HG03575 (cell line): ENCODE results near the gene CDT1.
"Not testable (repeated sequence)": the region's sequence is repeated elsewhere in the genome, so short reads cannot be mapped to it uniquely, and the experiment has no call there.

ENCODE experiments used
- ATAC-seq: cut with Tn5 transposase; IDR thresholded peaks from one replicate; pipeline ENCODE4 v1.9.1; 2021; ENCODE audit not compliant: unreplicated experiment, insufficient number of reproducible peaks, low FRiP score; ENCODE audit errors: extremely low read depth

CDT1 gene

GRCh38 chr16:88812513-88813268, 9.1 kb downstream of the CDT1 start:
- ATAC-seq = no peak

DNA sequence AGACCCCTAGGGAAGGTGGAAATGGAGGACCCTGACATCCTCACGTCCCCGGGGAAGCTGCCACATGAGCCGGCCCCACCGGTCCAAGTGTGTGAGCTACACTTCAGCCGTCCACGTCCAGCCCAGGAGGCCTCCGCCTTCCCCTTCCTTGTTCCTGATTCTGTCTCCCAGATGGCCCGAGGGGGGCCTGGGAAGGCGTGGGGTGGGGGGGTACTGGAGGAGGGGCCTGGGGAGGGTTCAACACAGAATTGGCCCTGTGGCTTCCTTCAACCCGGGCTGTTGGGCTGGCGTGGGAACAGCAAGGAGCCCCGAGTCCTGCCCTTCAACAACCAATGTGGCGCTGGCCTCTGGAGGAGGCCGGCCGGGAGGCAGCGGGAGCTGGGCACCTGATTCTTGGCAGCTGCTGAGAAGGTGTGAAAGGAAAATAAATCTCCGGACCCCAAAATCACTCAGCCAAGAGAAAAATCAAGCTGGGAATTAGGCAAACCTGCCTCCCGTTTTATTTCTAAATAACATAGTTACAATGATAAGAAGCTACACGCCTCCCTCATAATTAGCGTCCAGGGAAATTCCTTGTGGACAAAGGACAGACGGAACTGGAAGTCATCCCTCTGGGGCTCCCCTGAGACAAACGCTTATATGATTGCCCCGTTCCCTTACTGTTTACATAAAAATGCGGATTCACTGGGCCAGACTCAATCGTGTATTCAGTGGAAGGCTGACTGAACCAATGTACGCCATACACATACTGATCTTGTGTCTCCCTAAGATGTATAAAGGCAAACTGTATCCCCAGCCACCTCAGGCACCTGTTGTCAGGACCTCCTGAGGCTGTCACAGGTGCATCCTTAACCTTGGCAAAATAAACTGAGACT, 9.9 kb downstream of the CDT1 start:
- ATAC-seq = no peak

- ATAC-seq = no peak
These were observed 10.5 kb downstream of the CDT1 start for GRCh38 chr16:88814144-88814502.

GRCh38 chr16:88815227-88815626, 11.6 kb downstream of the CDT1 start:
- ATAC-seq = no peak

GRCh38 chr16:88815901-88816589, 12.5 kb downstream of the CDT1 start:
- ATAC-seq = no peak

DNA sequence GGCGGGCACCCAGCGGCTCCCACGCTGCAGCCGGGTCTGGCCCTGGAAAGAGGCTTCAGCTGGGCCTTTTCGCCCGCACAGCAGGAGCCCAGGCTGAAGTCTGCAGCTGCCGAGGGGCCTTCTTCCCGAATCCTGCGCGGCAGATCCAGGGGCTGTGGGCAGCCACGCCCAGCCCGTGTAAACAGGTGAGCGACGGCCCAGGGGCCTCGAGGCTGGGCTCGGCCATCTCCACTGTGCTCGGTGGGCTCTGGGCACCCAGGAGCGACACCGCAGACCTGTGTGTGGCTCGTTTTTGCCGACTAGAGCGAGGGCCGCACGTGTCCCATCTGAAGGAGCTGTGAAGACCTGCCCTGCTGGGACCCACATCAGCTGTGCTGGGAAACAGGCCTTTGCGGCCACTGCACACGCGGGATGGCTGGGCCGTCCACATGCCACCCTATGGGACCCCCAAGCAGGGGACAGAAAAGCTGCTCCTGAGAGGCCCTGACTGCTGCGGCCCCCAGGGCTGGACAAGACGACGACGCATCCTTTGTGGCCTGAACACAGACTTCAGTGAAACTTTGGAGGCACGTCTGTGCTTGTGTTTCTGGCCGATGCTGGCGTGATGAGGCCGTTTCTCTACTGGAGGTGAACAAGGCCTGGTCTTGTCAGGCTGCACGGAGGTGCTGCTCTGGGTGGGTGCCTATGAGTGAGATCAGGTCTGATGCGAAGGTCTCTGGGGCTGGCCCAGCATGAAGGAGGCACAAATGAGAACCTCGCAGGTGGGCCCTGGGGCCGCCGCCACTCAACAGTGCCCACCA, 13.3 kb downstream of the CDT1 start:
- ATAC-seq = no peak

GRCh38 chr16:88817785-88818574, 14.4 kb downstream of the CDT1 start:
- no peak for ATAC-seq

DNA sequence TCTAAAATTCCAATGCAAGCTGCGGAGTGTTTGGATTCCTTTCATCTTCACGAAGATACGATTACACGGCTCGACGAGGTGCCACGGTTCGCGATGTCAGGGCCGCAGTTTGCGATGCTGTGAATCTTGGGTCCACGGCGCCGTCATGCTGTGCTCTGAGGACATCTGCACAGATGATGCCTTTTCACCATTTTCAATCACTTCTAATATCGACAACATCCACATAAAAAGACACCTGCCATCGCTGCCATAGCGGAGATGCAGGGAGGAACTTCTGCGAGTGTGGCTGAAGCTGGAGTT, 14.9 kb downstream of the CDT1 start:
- no peak for ATAC-seq

GRCh38 chr16:88819126-88819525, 15.5 kb downstream of the CDT1 start:
- no peak for ATAC-seq

- ATAC-seq = no peak
These were observed 16.9 kb downstream of the CDT1 start for GRCh38 chr16:88820385-88821025.

- ATAC-seq = no peak
These were observed 17.7 kb downstream of the CDT1 start for GRCh38 chr16:88821168-88821850.

DNA sequence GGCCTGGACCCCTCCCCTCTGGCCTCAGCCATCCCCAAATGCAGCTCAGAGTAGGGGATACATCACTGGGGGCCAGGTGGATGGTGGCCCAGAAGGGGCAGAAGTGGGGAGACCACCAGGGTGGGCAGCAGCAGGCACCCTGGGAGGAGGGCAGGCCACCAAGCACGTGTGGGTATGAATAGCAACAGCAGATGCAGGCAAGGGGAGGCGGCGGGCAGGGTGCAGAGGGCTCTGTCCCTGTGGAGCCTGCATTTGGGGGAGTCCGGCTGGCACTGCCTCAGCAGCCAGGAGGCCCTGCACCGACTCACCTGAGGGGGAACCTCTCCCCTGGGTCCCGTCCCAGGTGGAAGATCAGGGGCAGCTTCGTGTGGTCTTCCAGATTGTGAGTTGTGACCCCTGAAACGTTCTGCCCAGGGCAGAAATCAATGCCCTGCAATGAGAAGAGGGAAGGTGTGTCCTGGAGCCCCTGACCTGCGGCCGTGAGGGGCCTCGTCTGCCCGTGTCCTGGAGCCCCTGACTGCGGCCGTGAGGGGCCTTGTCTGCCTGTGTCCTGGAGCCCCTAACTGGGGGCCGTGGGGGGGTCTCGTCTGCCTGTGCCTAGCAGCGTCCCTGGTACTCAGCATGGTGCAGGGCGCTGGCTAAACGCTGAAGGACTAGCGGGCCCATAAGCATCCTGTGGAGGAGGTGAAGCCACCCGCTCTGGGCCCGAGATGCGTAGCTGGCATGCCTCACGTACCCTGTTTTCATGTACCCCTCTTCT, 18.9 kb downstream of the CDT1 start:
- no peak for ATAC-seq

DNA sequence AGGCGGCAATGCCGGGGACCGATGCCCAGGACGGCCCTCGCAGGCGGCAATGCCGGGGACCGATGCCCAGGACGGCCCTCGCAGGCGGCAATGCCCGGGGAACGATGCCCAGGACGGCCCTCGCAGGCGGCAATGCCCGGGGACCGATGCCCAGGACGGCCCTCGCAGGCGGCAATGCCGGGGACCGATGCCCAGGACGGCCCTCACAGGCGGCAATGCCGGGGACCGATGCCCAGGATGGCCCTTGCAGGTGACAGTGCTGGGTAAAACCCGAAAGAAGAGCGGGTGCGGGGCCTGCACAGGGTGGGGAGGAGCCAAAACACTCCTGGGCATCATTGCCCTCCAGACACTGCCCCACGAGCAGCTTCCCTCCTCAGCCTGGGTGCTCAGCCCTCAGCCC, 20.1 kb downstream of the CDT1 start:
- ATAC-seq = not testable (repeated sequence)

GRCh38 chr16:88824256-88825077, 20.9 kb downstream of the CDT1 start:
- ATAC-seq = no peak

DNA sequence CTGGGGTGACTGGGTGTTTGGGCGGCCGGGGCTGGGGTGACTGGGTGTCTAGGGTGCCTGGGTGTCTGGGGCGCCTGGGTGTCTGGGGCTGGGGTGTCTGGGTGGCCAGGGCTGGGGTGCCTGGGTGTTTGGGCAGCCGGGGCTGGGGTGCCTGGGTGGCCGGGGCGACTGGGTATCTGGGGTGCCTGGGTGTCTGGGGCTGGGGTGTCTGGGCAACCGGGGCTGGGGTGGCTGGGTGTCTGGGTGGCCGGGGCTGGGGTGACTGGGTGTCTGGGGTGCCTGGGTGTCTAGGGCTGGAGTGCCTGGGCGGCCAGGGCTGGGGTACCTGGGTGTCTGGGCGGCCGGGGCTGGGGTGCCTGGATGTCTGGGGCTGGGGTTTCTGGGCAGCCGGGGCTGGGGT, 21.6 kb downstream of the CDT1 start:
- no peak for ATAC-seq
